Measurements from ENCODE around the gene CTSZ.

GRCh38 chr20:59024111-59024530 is 17.1 kb upstream of the CTSZ start:
- no peak for TF ChIP-seq CTCF (IDR thresholded peaks at IDR 0.05)
- no peak for TF ChIP-seq POLR2A (IDR thresholded peaks at IDR 0.05)
- no peak for TF ChIP-seq EP300 (IDR thresholded peaks at IDR 0.05)

Data from sigmoid colon (tissue), 4 donors.